CD4-positive, alpha-beta T cell treated with Interleukin-4 for 1 hour (primary cell): Measurements from ENCODE around the gene PPCDC.
A peak's percentile ranks its signal among the peaks of the same experiment; 100 is the strongest.

Experiments used
- DNase-seq, 2 donors: peaks; one replicate each; pipeline ENCODE4 v3.0.0-alpha.2; 2020 to 2022

Gene PPCDC

GRCh38 chr15:75045332-75046015, 22.1 kb downstream of the PPCDC start:
- no peak for DNase-seq

- DNase-seq, result no peak
These were observed 25.0 kb downstream of the PPCDC start for GRCh38 chr15:75048394-75048793.

- no peak for DNase-seq
These were observed 26.0 kb downstream of the PPCDC start for GRCh38 chr15:75049392-75049791.

- DNase-seq, result no peak
These were observed 26.9 kb downstream of the PPCDC start for GRCh38 chr15:75050283-75050682.

GRCh38 chr15:75051191-75051608, 27.8 kb downstream of the PPCDC start:
- no peak for DNase-seq

- DNase-seq, result no peak
These were observed 28.3 kb downstream of the PPCDC start for GRCh38 chr15:75051711-75052110.

- no peak for DNase-seq
These were observed 29.8 kb downstream of the PPCDC start for GRCh38 chr15:75052972-75053747.

GRCh38 chr15:75053748-75054125, 30.3 kb downstream of the PPCDC start:
- no peak for DNase-seq

- DNase-seq, result no peak
These were observed 30.9 kb downstream of the PPCDC start for GRCh38 chr15:75054172-75054897.

GRCh38 chr15:75056036-75056435, 32.6 kb downstream of the PPCDC start:
- DNase-seq, result no peak

GRCh38 chr15:75058127-75058905, 34.9 kb downstream of the PPCDC start:
- DNase-seq, result no peak

- no peak for DNase-seq
These were observed 36.2 kb downstream of the PPCDC start for GRCh38 chr15:75059607-75060006.

- DNase-seq, result peak in 1 of 2 donors; percentile 40
These were observed 37.9 kb downstream of the PPCDC start for GRCh38 chr15:75061272-75061671.

- DNase-seq, result no peak
These were observed 39.3 kb downstream of the PPCDC start for GRCh38 chr15:75062706-75063105.

- DNase-seq, result no peak
These were observed 39.9 kb downstream of the PPCDC start for GRCh38 chr15:75063338-75063737.

- no peak for DNase-seq
These were observed 40.5 kb downstream of the PPCDC start for GRCh38 chr15:75063889-75064288.

GRCh38 chr15:75064846-75065245, 41.5 kb downstream of the PPCDC start:
- no peak for DNase-seq

- no peak for DNase-seq
These were observed 42.1 kb downstream of the PPCDC start for GRCh38 chr15:75065467-75065850.

- DNase-seq, result no peak
These were observed 42.6 kb downstream of the PPCDC start for GRCh38 chr15:75065851-75066509.

GRCh38 chr15:75067123-75067830, 43.9 kb downstream of the PPCDC start:
- peak; percentile 48 to 65 for DNase-seq

GRCh38 chr15:75068748-75069147, 45.4 kb downstream of the PPCDC start:
- DNase-seq, result no peak
